Testis (tissue), 2 donors: ENCODE measurements around the gene CAMKV.

Source experiments
- CTCF ChIP-seq, 3 experiments: fragments of 450-650 bp in 2 of 3; fragments of 200-600 bp in 1 of 3; sonication (generic) in 1 of 3; IDR thresholded peaks; one replicate each; pipeline ENCODE4 v1.5.1; 2016 to 2019; ENCODE audit warnings: antibody characterized with exemption in 3 of 3, mild to moderate bottlenecking in 2 of 3, moderate library complexity in 1 of 3
- POLR2A ChIP-seq: fragments of 450-650 bp; IDR thresholded peaks from one replicate; pipeline ENCODE4 v1.6.1; 2017; ENCODE audit warnings: antibody characterized with exemption, mild to moderate bottlenecking, moderate library complexity

- no peak for TF ChIP-seq CTCF (IDR thresholded peaks at IDR 0.05)
- TF ChIP-seq POLR2A = no peak
Measured at GRCh38 chr3:49912881-49913281, 43.2 kb upstream of the CAMKV start.
